ENCODE measurements around the gene LOXL1.

- TF ChIP-seq POLR2A (IDR thresholded peaks at IDR 0.05) (no peak), CTCF (IDR thresholded peaks at IDR 0.05) (no peak)
These were observed 70.0 kb downstream of the LOXL1 start for GRCh38 chr15:73996267-73996666.

Data from testis (tissue), 2 donors.